Mammary epithelial cell (primary cell): ENCODE results near the gene ANO2.

Source experiments
- CTCF ChIP-seq, 2 donors: IDR thresholded peaks in 1 of 2; conservative IDR thresholded peaks in 1 of 2; 2 replicates each; pipeline ENCODE4 v1.5.1; 2011 to 2012; ENCODE audit warnings: inconsistent platforms in 2 of 2, low read length in 2 of 2, mild to moderate bottlenecking in 2 of 2, control low read depth in 1 of 2, low read depth in 1 of 2; ENCODE audit not compliant: insufficient read depth in 1 of 2; ENCODE audit errors: extremely low read depth in 1 of 2
- EZH2 ChIP-seq: IDR thresholded peaks from 2 replicates; pipeline ENCODE4 v1.6.1; 2012; ENCODE audit warnings: low read length, inconsistent platforms, borderline replicate concordance

GRCh38 chr12:5817246-5817645 lies 127.8 kb downstream of the ANO2 start:
- TF ChIP-seq EZH2 (no peak), CTCF (conservative IDR thresholded peaks at IDR 0.05 in 1 of 2, IDR thresholded peaks at IDR 0.05 in 1 of 2; ENCODE audit: extremely low read depth in 1 of 2, insufficient read depth in 1 of 2, low read depth in 1 of 2, low read length in 2 of 2) (no peak)
